ENCODE measurements around the gene TLL2.

The TLL2 gene

GRCh38 chr10:96468845-96469244, 44.9 kb downstream of the TLL2 start:
- DNase-seq (ENCODE audit: low read depth in 2 of 2, low spot score in 1 of 2), result no peak

- DNase-seq (ENCODE audit: low read depth in 2 of 2, low spot score in 1 of 2), result no peak
Measured at GRCh38 chr10:96465599-96465998, 48.1 kb downstream of the TLL2 start.

- no peak for DNase-seq (ENCODE audit: low read depth in 2 of 2, low spot score in 1 of 2)
Measured at GRCh38 chr10:96463562-96463961, 50.2 kb downstream of the TLL2 start.

GRCh38 chr10:96462606-96463151, 51.0 kb downstream of the TLL2 start:
- DNase-seq (ENCODE audit: low read depth in 2 of 2, low spot score in 1 of 2), result no peak

DNA sequence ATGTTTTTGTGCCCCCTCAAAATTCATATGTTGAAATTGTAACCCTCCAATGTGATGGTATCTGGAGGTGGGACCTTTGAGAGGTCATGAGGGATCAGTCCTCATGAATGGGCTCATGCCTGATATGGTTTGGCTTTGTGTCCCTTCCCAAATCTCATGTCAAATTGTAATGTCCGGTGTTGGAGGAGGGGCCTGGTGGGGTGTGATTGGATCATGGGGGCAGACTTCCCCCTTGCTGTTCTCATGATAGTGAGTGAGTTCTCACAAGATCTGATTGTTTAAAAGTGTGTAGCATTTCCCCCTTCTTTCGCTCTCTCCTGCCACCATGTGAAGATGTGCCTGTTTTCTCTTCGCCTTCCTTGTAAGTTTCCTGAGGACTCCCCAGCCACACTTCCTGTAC, 53.4 kb downstream of the TLL2 start:
- no peak for DNase-seq (ENCODE audit: low read depth in 2 of 2, low spot score in 1 of 2)

DNA sequence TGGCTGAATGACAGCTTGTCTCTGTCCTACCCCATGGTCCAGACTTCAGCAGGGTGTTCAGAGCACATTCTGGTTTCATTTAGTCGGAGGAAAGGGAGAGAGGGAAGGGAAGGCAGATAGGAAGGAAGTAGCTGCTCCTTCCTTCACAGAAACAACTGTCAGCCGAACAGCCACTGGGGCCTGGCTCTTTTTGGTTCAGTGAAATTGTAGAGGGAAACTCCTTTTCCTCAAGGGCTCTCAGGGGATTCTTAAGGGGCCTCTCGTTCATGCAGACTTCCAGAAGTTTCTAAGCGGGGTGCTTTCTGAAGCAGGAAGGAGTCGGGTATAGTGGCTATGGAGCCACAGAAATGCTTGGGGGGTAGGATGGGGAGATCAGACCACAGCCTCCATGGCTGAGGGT, 56.4 kb downstream of the TLL2 start:
- DNase-seq (ENCODE audit: low read depth in 2 of 2, low spot score in 1 of 2), result no peak

GRCh38 chr10:96456296-96456840, 57.4 kb downstream of the TLL2 start:
- DNase-seq (ENCODE audit: low read depth in 2 of 2, low spot score in 1 of 2), result no peak

- DNase-seq (ENCODE audit: low read depth in 2 of 2, low spot score in 1 of 2), result no peak
Measured at GRCh38 chr10:96453856-96454583, 59.7 kb downstream of the TLL2 start.

DNA sequence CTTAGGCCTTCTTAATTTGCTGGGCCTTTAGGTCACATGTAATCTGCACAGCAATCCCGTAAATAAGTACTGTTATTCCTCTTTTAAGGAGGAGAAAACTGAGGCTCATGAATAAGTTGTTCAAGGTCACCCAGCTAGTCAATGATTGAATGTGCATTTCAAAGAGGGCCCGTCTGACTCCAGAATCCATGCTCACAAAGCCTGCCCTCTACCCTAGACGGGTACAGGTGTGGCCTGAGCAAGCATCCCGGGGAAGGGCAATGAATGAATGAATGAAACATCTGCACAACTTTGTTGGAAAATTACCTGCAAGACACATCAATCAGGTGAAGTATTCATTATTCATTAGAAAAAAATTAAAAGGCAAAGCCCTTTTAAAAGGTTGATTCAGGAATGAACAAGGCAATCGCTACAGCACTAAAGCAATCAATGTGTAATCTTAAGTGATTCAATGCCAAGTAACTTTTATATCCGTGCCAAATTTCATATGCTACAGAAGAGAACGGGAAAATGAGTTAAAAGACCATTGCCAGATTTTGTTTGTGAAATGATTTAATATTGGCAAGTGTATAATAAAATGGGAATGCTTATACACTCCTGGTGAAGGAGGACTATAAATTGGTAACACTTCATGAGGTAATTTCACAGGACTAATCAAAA, 61.1 kb downstream of the TLL2 start:
- no peak for DNase-seq (ENCODE audit: low read depth in 2 of 2, low spot score in 1 of 2)

DNA sequence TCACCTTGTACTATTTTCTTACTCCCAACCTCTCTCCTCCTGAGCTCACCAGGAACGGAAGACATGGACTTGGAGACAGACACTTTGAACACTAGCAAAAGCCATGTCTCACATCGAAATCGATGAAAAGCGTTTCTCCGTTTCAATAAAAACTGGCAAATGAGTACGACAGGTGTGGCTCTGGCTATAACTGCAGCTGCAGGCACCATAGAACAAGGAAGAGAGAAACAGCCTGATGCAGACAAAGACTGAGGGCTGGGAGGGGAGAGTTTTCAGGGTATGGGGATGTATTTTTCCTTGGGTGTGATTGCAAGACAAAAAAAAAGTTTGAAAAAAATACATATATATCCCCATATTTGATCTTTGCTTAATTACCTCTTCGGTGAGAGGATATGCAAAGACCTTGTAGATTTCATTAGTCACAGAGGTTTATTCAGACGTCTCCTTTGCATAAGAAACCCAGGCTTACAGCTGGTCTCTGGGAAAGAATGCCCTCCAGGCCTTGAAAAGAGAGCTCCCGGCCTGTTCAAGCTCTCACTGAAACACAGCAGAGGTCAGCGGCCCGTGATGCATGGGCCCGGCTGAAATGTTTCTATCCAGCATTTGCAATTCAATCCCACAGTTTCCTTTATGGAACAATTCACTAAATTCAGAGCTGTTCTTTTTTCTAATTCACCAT, 63.1 kb downstream of the TLL2 start:
- DNase-seq (ENCODE audit: low read depth in 2 of 2, low spot score in 1 of 2), result no peak

GRCh38 chr10:96448558-96448957, 65.2 kb downstream of the TLL2 start:
- DNase-seq (ENCODE audit: low read depth in 2 of 2, low spot score in 1 of 2), result no peak

DNA sequence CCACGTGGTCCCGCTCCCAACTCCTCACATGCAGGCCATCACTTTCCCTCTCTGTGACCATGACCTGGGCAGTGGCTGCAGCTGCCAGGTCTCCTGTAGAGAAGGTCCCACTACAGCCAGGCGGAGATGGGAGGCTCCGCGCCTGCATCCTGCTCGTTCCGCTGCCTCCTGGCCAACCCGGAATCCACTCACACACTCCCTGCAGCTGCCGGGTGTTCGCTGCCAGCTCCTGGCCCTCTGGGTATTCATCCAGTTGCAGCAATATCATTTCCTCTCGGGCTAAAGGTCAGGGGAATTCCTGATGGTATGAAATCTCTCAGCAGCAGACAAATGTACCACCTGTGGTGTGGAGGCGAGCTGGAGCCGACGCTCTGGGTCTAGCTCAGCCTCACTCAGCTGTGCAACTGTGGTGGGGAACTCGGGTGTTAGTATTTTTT, 65.7 kb downstream of the TLL2 start:
- no peak for DNase-seq (ENCODE audit: low read depth in 2 of 2, low spot score in 1 of 2)

- DNase-seq (ENCODE audit: low read depth in 2 of 2, low spot score in 1 of 2), result no peak
Measured at GRCh38 chr10:96446966-96447596, 66.6 kb downstream of the TLL2 start.

DNA sequence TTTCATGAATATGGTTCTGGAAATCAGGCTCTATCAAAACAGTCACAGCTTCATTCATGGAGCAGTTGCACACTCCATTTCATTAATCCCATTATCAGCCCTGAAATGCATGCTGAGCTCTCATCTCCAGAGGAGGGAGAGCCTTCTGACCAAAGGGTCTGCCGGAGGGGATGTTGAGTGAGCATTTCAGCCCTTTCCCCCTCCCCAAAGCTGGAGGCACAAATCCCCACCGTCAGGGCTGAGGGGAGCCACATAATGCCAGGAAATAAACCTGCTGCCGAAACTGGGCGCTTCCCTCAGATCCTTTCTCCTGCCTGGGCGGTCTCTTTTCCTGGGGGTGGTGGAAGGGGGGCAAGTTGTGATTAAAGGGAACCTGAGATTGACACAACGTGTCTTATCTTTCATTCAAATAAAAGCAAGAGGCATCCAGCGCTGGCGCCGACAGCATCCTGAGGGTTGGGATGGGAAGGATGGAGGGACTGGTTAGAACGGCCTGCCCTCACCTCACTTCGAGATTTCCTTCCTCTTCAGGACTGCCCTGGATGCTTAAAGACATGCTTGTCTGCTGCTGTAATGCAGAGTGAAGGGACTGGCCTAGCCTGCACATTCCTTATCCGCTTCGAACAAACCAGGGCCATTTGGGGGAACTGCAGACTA, 71.6 kb downstream of the TLL2 start:
- no peak for DNase-seq (ENCODE audit: low read depth in 2 of 2, low spot score in 1 of 2)

- DNase-seq (ENCODE audit: low read depth in 2 of 2, low spot score in 1 of 2), result no peak
Measured at GRCh38 chr10:96441322-96441885, 72.3 kb downstream of the TLL2 start.

DNA sequence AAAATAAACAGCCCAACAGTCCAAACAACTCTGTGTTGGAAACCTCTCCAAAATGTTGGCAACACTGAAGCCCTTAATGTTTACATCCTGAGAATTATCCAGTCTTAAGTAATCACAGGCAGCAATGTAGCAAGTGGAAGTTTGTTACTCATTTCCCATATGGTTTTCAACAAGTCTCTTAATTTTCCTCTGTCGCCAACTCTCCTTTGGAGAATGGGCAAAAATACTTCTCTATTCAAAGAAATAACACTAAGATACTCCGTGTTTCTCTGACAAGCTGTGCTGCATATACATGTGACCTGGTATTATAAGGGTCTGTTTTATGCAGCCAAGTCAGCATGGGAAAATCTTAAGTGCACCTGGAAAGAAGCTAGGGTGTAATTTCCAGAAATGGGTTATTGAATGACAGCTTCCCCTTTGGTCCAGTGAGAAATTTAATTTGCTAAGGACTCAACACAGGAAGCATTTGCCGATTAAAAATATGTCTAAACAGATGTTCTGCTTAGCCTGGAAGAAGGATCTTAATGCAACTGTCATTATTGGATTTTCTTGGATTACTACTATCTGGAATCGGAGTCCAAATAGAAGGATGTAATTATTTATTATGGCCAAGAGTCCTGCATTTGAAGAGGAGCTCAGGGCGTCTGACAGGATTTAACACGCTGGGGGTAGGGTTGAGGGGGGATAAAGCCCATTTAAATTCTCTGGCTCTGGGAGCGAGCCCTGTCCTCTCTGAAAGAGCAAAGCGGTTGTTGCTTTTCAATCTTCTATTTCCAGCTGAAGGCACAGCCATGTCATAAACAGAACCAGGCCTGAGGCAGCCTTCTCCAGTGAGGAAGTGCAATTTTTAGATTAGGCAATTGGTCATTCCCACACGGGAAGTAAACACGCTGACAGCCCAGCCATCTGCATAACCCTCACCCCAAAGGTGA, 73.1 kb downstream of the TLL2 start:
- DNase-seq (ENCODE audit: low read depth in 2 of 2, low spot score in 1 of 2), result no peak

GRCh38 chr10:96439725-96440124, 74.0 kb downstream of the TLL2 start:
- DNase-seq (ENCODE audit: low read depth in 2 of 2, low spot score in 1 of 2), result no peak

DNA sequence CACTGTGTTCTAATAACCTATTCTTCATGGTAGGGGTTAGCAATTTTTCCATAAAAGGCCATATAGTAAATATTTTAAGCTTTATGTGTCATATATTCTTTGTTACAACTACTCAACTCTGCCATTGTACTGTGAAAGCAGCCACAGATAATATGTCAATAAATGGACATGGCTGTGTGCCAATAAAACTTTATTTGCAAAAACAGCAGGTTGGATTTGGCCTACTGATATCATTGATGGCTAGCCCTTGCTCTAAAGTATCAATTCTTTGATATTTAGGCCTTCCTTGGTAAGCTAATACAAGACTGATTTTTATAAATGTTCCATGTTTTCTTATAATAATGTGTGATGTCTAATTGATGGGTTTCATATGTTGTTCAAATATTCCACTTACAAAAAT, 77.7 kb downstream of the TLL2 start:
- no peak for DNase-seq (ENCODE audit: low read depth in 2 of 2, low spot score in 1 of 2)

GRCh38 chr10:96431211-96431970, 82.3 kb downstream of the TLL2 start:
- no peak for DNase-seq (ENCODE audit: low read depth in 2 of 2, low spot score in 1 of 2)
